Fibroblast of villous mesenchyme (primary cell): ENCODE data around the gene BTK. TPM values are rescaled to one million over a fixed set of nuclear protein-coding genes. Genes with fewer than 3 reads are reported as not detected.
A peak's percentile ranks its signal among the peaks of the same experiment; 100 is the strongest.

Experiments
- DNase-seq: peaks from one replicate; pipeline ENCODE4 v3.0.0-alpha.2; 2010; ENCODE audit warnings: low read depth
- H3K4me3 ChIP-seq: 2 replicates; pipeline ENCODE4 v1.5.1; 2011; ENCODE audit warnings: low read depth, mild to moderate bottlenecking, low read length
- CTCF ChIP-seq: IDR thresholded peaks from 2 replicates; pipeline ENCODE4 v1.5.1; 2012; ENCODE audit warnings: low read depth, mild to moderate bottlenecking, low read length; ENCODE audit not compliant: insufficient read depth
- total RNA-seq: library from RNA; depleted of rRNA; stranded (reverse); fragments of >200 nt; gene quantifications from 2 replicates; pipeline ENCODE4 v1.2.3, GENCODE V29; 2012

Gene BTK
- total RNA-seq, 1 donor, result not detected

GRCh38 chrX:101395789-101396188 is 9.8 kb upstream of the BTK start:
- no peak for TF ChIP-seq CTCF
- peak; percentile 46 for DNase-seq
- no peak overlapping the region for H3K4me3 ChIP-seq

GRCh38 chrX:101394372-101394771 is 8.4 kb upstream of the BTK start:
- DNase-seq, result no peak
- no peak overlapping the region for H3K4me3 ChIP-seq
- TF ChIP-seq CTCF, result no peak

GRCh38 chrX:101393530-101394305 is 7.7 kb upstream of the BTK start:
- no peak overlapping the region for H3K4me3 ChIP-seq
- no peak for TF ChIP-seq CTCF
- no peak for DNase-seq

GRCh38 chrX:101391831-101392230 is 5.8 kb upstream of the BTK start:
- no peak for TF ChIP-seq CTCF
- no peak for DNase-seq
- peak overlapping the region; percentile 74 for H3K4me3 ChIP-seq

- DNase-seq, result peak; percentile 90
- peak; percentile 67 for TF ChIP-seq CTCF
Measured at GRCh38 chrX:101390664-101391525, 4.9 kb upstream of the BTK start, which contains the start of gene RPL36A. Gene RPL36A, plus strand, starts transcription at chrX:101391011. Its CDS starts 33 bp downstream, at chrX:101391044.

GRCh38 chrX:101388604-101389003 is 2.6 kb upstream of the BTK start:
- DNase-seq, result no peak
- TF ChIP-seq CTCF, result no peak
- no peak overlapping the region for H3K4me3 ChIP-seq

More at GRCh38 chrX:101390664-101391525, 4.9 kb upstream of the BTK start, which contains the start of gene RPL36A:
- peak within 1 kb of the TSS; percentile 74 for H3K4me3 ChIP-seq
